Right renal pelvis (tissue), 4 donors: ENCODE measurements around the gene MGME1. TPM values are rescaled to one million over a fixed set of nuclear protein-coding genes. Genes with fewer than 3 reads are reported as not detected.

Experiments
- DNase-seq, 4 donors: peaks; one replicate each; pipeline ENCODE4 v3.0.0-alpha.2; 2013; ENCODE audit warnings: low read depth in 4 of 4, low spot score in 3 of 4, missing footprints in 1 of 4
- polyA plus RNA-seq, 4 donors: library from polyadenylated mRNA; unstranded; fragments of 120-200 nt; gene quantifications; one replicate each; pipeline ENCODE4 v1.2.1, GENCODE V29; 2013; ENCODE audit not compliant: insufficient read length in 4 of 4

Gene MGME1
- polyA plus RNA-seq, 4 donors = 37.1 to 46.2 (median 44.1) TPM

DNA sequence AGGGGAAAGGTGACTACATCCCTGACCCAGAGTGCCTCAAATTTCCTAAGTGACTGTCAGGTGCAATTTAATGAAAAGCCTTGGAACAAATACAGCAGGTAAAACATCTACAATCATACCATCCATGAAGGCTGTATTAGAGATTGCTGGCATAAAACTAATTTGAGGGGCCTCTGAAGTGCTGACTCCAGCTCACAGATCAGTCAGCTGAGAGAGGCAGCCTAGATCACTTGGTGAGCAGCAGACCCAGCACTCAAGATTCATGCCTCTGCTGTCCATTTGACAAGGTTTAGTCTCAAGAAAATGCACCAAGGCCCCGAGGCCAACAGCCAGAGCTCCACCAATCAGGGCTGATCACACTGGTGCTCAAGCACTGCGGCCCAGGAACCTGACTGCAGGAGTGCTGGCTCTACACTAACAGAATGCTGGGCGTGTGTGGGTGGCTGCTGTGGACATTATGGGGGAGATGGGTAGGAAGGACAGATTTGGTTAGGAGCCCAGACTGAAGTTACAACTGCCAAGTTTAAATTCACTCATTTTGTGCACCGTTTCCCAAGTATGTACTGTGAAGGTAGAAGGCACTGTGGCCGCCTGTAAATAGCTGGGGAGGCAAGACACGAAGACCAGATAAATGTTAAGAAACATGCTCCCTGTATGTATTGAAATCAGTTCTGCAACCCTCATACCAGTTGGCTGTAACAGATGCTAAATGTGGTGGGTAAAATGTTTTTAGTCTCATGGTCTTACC lies 28.4 kb upstream of the MGME1 start:
- DNase-seq = no peak

DNA sequence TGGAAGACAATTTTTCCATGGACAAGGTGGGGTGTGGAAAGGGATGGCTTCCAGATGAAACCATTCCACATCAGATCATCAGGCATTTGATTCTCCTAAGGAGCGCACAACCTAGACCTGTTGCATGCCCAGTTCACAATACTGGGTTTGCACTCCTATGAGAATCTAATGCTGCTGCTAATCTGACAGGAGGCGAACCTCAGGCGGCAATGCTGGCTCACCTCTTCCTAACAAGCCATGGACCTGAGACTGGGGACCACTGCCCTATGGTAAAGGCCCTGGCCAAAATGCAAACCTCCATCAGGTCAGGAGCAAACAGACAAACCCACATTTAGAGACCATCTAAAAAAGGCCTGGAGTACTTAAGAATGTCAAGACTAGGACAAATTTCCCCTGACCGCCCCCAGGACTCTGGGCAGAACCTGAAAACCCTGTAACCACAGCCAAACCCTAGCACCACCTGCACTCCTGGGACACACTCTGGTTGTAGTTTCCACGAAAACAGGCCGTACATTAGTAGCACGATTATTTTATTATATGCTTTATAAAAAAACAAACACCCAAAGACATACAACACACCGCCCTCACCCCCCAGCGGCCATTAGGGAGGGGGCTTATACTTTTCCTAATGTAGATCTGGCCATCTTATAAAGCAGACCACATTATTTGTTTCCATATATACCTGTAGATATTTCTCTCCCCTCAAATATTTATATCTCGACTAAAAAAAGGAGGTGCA lies 27.6 kb upstream of the MGME1 start:
- DNase-seq = no peak

DNA sequence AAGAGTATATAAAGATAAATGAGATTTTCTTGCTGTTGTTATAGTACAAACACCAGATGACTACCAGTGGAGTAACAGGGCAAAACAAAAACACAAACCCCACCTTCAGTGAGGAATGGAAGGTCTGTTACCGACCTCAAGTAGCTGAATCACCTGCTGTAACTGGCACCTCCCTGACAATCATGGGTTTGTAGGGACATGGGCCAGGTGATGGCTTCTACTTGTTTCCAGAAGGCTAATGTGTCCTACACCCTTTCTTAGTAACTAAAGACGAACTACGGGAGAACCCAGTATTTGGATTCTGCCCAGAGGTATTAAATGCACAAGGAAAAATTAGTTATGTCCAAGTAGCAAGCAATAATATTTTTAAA lies 27.0 kb upstream of the MGME1 start:
- no peak for DNase-seq

DNA sequence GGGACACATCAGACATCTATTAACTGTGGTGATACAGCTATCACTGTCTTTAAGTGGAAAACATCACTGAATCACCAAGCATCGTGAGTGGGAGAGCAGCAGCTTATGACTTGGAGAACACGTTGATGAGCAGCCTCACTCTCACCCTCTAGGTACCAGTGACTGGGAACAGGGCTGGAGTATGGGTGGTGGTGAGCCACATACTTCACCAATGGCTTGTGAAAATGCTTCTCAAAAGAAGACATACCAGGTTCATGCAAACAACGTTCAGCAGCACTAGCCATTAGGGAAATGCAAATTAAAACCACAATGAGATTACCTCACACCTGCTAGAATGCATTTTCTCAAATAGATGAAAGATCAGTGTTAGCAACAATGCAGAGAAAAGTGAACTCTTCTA lies 25.5 kb upstream of the MGME1 start:
- DNase-seq = no peak

DNA sequence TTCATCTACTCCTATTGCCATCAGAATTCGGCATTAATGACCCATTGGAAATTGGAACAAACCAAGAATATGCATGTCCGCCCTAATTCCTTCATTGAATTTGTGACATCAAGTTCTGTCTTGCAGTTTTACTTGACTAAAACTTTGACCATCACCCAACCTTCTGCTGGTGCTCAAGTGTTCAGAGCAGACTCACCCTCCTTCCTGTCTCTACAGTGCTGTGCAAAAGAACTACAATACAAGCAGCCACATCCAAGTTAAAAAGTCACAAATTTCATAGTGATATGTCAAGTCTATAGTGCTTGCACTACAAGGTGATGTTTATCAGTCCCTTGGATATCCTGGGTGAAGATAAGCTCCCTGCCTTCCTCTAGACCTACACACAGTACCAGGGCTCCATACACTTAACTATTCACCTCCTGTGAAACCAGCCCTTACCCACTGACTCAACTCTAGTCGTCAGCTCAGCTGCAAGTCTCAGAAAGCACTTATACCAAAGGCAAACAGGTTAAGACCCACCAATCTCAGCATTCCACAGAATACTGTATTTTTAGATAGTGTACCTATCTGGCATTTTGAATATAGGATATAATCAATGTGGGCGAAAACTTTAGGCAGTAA lies 23.9 kb upstream of the MGME1 start:
- no peak for DNase-seq

DNA sequence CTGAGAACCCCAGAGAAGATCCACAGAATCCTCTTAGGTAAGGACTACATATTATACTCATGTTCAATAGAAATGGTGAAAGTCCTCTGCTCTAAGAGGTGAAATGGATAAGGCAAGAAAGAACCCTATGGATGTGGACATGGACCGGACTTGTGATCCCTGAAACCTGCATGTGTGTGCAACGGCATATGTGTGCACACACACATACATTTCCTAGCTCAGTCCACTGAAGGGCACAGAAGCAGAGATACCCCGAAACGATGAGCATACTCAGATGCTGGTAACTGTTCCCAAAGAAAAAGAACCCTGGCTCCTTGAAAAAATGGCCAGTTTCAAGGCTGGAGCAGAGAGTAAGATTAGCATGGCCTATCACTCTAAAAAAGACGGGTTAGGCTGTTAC lies 22.8 kb upstream of the MGME1 start:
- DNase-seq = no peak

DNA sequence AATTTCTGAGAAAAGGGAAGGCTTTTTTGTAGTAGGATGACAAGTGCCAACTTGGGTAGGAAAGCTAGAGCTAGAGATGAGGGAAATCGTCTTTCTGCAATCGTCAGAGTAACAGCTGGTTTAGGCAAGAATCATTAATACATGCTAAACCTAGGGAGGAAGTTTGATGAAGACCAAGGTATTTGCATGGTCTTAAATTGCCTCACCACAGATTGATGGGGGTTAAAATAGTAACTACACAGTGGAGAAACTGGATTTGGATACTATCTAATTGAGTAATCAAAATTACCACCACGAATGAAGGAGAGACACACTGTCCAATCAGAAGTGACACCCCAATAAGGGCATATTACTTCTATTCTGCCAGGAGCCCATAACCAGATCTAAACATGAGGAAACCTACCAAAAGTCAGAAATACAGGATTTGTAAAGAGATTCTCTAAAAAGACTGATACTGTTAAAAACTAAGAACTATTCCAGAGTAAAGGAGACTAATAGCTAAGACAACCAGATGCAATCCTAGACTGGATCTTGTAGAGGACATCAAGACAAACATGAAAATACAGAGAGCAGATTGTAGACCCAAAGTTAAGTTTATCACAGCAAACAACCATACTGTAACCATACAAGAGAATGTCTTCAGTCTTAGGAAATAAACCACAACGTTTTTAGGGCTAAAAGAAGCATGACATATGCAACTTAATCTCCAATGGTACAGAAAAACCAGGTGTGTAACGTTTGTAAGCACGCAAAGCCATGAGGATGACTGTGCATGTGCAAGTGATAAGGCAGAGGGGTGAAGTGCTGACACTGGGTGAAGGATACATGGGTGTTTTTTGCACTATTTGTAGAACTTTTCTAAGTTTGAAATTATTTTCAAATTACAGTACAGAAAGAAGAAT lies 22.0 kb upstream of the MGME1 start:
- DNase-seq = no peak

DNA sequence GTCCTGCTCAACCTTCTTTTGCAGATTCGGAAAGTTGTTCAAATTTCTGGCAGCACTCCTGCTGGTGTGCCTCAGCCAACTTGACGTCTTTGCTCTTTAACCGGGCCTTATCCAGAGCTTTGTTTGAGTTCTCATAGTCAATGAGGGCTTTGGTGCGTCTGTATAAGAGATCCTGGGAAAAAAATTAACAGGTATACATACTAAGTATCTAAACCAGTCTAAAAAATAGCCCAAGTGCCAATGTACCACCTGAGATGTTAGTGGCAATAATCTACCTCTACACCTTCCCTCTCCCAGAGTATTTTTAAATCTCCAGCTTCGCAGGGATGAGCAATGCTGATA lies 21.4 kb upstream of the MGME1 start:
- DNase-seq = no peak

DNA sequence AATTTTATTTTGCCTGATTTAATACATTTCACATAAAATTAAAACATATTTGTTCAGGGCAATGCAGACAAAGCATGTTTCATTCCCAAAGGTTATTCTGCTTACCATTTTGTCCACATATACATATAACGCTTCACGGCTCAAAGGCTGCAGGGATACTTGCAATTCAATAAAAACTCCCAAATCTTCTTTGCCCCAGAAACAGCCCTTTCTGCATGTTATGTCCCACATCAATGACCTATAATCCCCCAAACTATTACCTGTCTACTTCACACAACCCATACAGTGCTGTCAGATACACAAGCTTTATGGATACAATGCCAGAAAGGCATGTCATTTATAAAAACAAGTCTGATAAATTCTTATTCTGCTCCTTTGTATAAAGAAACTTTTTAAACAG lies 20.4 kb upstream of the MGME1 start:
- DNase-seq = no peak

DNA sequence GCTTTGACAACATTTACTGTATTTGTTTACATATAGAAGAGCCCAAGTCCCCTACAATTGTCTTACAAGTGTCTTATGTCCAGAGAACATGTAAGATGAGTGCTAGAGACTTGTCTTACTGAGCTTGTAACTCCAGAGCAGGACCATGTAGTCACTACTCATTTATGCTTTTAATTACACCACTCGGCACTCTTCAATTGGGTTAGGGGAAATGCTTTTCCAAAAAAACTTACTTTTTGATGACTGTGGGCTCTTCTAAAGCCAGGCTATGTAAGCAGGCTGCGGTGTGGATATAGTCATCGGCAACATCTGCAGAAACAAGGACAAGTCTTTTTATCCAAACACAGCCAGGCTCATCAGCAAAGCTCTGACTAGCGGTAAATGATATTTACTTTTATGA lies 18.9 kb upstream of the MGME1 start:
- no peak for DNase-seq

DNA sequence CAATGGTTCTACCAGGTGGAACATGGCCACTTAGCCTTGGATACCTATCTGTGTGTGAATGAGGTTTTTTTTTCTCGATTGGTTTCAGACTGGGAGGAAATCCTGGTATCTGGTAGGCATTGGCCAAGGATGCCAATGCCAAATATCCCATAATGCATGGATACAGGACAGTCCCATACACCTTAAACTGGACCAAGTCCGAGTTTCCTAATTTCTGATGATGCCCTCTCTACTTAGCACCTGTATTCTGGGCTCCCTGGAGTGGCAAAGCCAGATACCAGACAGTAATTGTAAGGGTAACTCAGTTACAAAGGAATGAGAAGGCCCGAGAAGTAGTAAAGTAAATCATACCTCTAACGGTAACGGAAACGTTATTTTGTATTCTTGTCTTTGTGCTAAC lies 18.1 kb upstream of the MGME1 start:
- no peak for DNase-seq

DNA sequence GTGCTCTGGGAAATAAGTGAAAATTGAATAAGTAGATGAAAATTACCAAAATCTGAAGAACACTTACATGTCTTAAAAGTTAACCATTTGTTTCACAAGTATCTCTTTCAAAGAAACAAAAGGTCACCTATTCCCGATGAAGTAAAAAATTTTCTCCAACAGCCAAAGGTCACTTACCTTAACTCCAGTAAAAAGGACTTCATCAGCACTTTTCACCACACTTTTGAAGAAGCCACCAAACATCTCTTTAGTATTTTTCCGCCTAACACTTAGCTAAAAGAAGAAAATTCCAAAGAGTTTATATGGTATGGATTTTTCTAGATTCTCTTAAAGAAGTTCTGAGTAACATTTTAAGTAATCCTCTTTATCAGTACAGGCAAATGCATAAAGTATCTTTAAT lies 17.5 kb upstream of the MGME1 start:
- DNase-seq = no peak

DNA sequence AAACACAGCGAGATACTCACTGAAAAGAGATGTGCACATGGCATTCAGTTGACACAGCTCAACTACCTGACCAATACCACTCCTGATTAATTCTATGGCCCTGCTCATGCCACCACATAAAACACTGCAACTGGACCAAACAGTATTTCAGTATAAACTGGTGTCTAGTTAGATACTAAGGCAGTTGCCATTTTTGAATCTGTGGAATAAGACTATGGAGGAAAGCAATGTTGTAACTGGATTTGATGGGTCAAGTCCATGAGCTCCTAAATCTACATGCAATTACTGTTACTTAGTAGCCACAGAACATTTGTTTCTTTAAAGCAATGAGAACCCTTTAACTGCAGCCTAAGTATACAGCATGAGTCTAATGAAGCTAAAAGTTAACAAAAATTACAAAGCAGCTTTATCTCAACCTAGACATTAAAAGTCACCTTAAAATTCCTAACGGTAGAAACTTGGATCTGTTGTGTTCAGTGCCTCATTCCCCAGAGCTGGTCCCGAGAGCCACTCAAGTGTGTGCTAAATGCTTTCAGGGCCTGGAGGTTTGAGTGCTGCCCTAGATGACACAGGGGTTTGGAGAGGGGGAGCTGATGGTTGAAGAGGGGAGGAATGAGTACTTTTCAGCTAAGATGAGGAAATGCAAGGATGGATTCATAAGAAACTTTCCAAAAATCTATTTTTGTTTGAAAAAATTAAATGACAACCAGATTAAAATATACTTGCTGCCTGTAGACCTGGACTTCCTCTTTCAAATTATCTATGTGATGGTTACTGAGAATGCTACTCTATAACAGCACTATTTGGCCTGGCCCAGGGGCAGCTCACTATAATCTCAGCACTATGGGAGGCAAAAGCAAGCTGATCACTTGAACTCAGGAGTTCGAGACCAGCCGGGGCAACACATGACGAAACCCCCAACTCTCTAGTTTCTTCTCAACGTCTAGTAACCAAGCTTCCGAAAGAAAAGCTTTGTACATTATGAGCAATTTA lies 15.8 kb upstream of the MGME1 start:
- DNase-seq = no peak

DNA sequence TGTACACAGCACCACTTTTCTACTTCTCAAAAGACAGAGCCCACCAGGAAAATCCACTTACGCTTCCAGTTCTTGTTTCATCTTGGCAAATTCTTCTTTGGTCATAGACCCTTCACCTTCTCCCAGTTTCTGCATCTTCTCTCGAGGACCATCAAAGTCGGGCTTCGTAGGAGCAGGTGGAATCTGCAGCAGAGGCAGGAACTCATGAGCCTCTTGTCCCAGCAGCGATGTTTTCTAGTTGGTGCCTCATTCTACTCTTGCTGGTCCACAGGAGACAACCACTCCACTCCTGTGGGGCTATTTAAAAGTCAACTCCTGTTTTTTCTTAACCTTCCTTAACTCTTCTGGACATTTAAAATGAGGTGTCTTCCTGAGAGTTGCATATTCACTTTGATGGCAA lies 14.9 kb upstream of the MGME1 start:
- DNase-seq = no peak

DNA sequence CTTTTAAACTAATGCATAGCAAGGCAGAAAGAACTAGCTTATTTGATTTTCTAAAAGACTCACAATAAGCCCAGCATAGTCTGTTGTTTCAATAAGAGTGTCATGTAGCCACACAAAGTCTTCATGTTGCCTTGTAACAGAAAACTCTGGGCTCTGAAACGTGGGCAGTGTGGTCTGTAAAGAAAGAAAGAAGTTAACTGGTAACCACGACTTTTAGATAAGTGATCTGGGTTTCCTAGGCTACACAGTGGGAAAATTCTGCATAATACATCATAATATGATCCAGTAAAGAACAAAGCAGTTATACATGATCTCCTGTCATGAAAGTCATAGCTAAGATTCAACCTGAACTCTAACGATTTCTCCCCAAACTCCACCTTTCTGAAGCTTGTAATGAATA lies 13.5 kb upstream of the MGME1 start:
- no peak for DNase-seq

DNA sequence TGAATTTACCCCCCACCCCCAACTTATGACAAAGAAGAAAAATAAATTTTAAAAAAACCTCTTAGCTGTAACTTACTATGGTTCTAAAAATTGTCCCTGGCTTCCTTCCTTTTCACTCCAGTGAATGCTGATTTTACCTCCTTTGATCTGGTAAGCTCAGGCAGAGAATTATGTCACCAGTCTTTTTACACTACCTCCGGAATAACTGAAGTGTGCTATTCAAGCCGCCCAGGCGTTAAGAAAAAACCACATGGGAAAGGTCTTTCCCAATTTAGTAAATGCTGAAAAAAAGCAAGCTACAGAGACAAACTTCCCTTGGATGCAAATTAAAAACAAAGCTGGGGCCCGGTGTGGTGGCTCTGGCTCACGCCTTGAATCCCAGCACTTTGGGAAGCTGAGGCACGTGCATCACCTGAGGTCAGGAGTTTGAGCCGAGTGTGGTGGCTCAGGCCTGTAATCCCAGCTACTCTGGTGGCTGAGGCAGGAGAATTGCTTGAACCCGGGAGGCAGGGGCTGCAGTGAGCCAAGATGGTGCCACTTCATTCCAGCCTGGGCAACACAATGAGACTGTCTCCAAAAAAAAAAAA lies 12.6 kb upstream of the MGME1 start:
- DNase-seq = no peak

DNA sequence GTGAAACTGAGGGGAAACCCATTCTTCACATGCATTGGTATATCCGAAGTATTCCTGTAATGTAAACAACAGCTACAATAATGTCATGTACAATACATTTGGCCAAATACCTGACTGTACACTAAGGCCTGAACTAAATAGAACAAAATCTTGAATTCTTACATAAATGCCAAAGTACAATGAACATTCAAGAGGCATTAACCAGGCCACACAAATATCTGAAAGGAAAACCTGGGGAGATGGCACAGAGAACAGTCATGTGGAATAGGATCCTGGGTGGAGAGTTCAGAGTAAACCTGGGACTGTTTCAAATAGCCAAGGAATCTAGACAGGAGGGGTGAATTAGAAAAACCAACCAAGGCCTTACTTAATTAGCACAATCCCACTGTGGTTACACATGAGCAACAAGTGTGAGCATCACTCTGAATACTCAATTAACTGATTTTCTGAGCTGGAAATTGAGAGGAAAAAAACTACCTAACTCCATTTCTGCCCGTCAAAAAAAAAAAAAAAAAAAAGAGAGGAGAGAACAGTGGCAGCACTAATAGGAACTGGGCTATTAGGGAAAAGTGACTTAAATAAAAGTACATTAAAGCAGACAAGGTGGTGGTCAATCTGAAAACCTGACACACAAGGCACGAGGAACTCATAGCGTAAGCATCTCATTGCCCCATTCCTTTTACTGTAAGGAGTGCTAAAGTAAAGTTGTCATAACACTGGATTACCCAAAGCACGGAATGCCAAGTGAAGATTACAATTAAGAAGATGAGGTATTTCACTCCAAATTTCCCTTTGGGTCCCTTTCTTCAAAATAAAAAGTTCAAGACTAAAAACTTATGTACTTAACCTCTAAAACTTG lies 11.1 kb upstream of the MGME1 start:
- no peak for DNase-seq

DNA sequence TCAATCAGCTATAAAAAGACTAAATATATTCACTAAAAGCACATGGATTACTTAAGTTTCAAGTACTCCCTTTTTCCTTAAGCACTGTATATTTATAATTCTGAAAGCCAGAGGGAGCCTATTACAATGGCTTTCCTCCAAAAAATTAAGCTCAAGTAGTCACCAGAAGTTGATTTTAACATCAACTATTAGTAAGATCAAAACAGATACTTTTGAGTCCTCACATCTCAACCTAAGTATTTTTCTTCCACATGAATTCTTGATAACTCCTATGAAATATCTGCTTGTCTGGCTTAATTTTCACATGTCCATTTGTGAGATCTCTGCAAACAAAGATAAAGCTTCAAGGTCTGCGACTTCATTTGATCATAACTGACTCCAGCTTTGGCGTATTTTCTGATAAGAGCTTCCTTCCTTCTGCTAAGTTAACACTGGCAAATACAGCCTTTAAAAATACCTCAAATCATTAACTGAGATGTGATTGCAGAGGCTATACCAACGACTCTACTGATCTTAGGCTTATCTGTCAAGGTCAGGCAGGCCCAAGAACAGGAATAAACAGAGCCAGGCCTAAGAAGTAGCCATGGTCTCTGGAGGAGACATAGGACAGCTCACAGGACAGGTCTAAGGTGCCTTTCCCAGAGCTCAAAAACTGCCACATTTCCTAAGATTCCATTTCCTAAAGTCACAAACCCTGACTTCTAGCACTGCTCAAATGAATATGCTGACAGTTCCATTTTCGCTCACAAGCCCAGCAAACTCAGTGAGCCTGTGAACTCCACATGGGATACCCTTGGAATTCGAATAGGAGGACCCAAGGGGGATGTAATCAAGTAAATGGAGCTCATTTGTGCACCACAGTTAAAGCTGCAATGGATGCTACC lies 10.2 kb upstream of the MGME1 start:
- DNase-seq = no peak
